T-helper 2 cell treated with Interferon-gamma antibody and Interleukin-4, amounts not matched to agents 100 ng/mL and 5 ng/mL, for 36 hours (primary cell): ENCODE measurements around the gene RHOT1. TPM values are rescaled to one million over a fixed set of nuclear protein-coding genes. Genes with fewer than 3 reads are reported as not detected.

ENCODE experiments used
- intact Hi-C: fragments of 100-400 bp; cut with micrococcal nuclease; formaldehyde crosslinking; loops from one replicate; pipeline ENCODE4 v1.15.1; 2023
- total RNA-seq: library from RNA; stranded (reverse); gene quantifications from 2 replicates; pipeline ENCODE4 v1.2.3, GENCODE V29; 2022

The RHOT1 gene
- total RNA-seq, 1 donor from 2014 or later = 26.1 TPM

GRCh38 chr17:32266389-32267301, 124.3 kb downstream of the RHOT1 start:
- intact Hi-C loops = no loop called here

- intact Hi-C loops = no loop called here
These were observed 125.4 kb downstream of the RHOT1 start for GRCh38 chr17:32267690-32268205.

- intact Hi-C loops = no loop called here
These were observed 126.5 kb downstream of the RHOT1 start for GRCh38 chr17:32268734-32269288.

- intact Hi-C loops = no loop called here
These were observed 127.1 kb downstream of the RHOT1 start for GRCh38 chr17:32269377-32269776.

GRCh38 chr17:32271844-32272243, 129.5 kb downstream of the RHOT1 start:
- intact Hi-C loops = no loop called here

- intact Hi-C loops = no loop called here
These were observed 131.8 kb downstream of the RHOT1 start for GRCh38 chr17:32274101-32274500.

GRCh38 chr17:32274643-32275042, 132.3 kb downstream of the RHOT1 start:
- intact Hi-C loops = no loop called here

Other genes with a start within 250 kb of the RHOT1 start
- gene UTP6, start 240.8 kb upstream of the RHOT1 start, total RNA-seq = 83.2 and 85.0 TPM in 2 replicates
- 63.3 and 65.9 TPM in 2 replicates for gene SUZ12, start 205.5 kb upstream of the RHOT1 start, total RNA-seq
- 30.2 and 31.1 TPM in 2 replicates for gene LRRC37B, start 135.1 kb upstream of the RHOT1 start, total RNA-seq
- gene RHBDL3, start 123.3 kb downstream of the RHOT1 start, total RNA-seq = 0.48 and 1.00 TPM in 2 replicates
- gene C17orf75, start 199.7 kb downstream of the RHOT1 start, total RNA-seq = 30.5 and 34.3 TPM in 2 replicates
- gene ZNF207, start 207.7 kb downstream of the RHOT1 start, total RNA-seq = 295 and 300 TPM in 2 replicates